ENCODE data around the gene ZNF516. TPM values are rescaled to one million over a fixed set of nuclear protein-coding genes. Genes with fewer than 3 reads are reported as not detected.
A peak's percentile ranks its signal among the peaks of the same experiment; 100 is the strongest.

The ZNF516 gene
- total and polyA plus RNA-seq, 2 experiments from 2014 or later = 17.8 to 29.4 TPM

GRCh38 chr18:76528477-76529432, 33.7 kb upstream of the ZNF516 start:
- Histone ChIP-seq H3K4me2 (ENCODE audit: unreplicated experiment) (peak overlapping the region; percentile 95), H4K20me1 (ENCODE audit: insufficient read depth) (no peaks in the 10 kb centered on the region), H3K9me3 (ENCODE audit: low read depth) (no peaks in the 10 kb centered on the region), H3K36me3 (ENCODE audit: low read depth) (no peaks in the 10 kb centered on the region), H2AFZ (peak overlapping the region; percentile 92), H3K9me2 (ENCODE audit: insufficient read depth) (no peaks in the 10 kb centered on the region), H3F3A (ENCODE audit: insufficient read depth) (0 out of 2 replicates have a peak, but pooled peaks cover 3% of the 10 kb centered on the region), H3K27me3 (replicated peaks; ENCODE audit: insufficient read depth) (no peaks in the 10 kb centered on the region), H3K9ac (peak overlapping the region; percentile 69), H3K27ac (peak overlapping the region; percentile 46), H3K79me2 (ENCODE audit: insufficient read depth) (no peaks in the 10 kb centered on the region), H3K4me1 (ENCODE audit: insufficient read depth) (peaks cover 15% of the 10 kb centered on the region), H3K4me3 (peak overlapping the region; percentile 77)
- DNase-seq = peak; percentile 70
- in situ Hi-C loops (cut with MboI) = no loop called here
- no peak for TF ChIP-seq EZH2 (IDR thresholded peaks at IDR 0.05; ENCODE audit: insufficient read depth, poor library complexity, severe bottlenecking)
- TF ChIP-seq EZH2phosphoT487 (IDR thresholded peaks at IDR 0.05; ENCODE audit: insufficient read depth, low read depth) = no peak
- WGBS, 2 experiments (ENCODE audit: low coverage in 1 of 2, low lambda C conversion rate in 2 of 2, missing lambda C conversion rate in 2 of 2) = 2 to 5% methylated on average over 28 of the region's 28 CpGs

DNA sequence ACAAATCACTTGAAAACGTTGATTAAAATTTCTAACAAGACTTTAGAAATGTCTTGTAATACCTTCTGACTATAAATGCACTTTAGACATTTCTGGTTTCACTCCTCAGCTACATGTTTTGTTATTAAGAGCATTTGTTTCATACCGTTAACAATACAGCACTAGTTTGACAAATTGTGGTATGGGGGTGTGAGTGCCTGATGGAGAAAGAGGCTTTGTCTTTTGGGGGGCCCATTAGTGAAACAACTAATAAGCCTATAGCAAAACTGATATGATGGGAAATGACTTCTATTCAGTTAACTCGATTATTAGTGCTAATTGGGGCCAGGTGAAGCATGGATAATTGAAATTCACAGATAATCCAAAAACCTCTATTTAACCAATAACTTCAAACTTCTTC, 30.9 kb upstream of the ZNF516 start:
- Histone ChIP-seq H3K27ac (no peak overlapping the region), H3K9me3 (ENCODE audit: low read depth) (no peaks in the 10 kb centered on the region), H3K36me3 (ENCODE audit: low read depth) (no peaks in the 10 kb centered on the region), H4K20me1 (ENCODE audit: insufficient read depth) (no peaks in the 10 kb centered on the region), H3K9me2 (ENCODE audit: insufficient read depth) (no peaks in the 10 kb centered on the region), H3K27me3 (replicated peaks; ENCODE audit: insufficient read depth) (no peaks in the 10 kb centered on the region), H3F3A (ENCODE audit: insufficient read depth) (no peaks in the 10 kb centered on the region), H3K4me1 (ENCODE audit: insufficient read depth) (peaks cover 15% of the 10 kb centered on the region), H3K9ac (peak overlapping the region; percentile 91), H2AFZ (peak overlapping the region; percentile 97), H3K4me3 (peak overlapping the region; percentile 86; the same call in 1 of the 2 replicates), H3K79me2 (ENCODE audit: insufficient read depth) (no peaks in the 10 kb centered on the region), H3K4me2 (ENCODE audit: unreplicated experiment) (peak overlapping the region; percentile 92)
- DNase-seq = no peak
- 65 to 66% methylated on average over 3 of the region's 3 CpGs for WGBS, 2 experiments (ENCODE audit: low coverage in 1 of 2, low lambda C conversion rate in 2 of 2, missing lambda C conversion rate in 2 of 2)
- in situ Hi-C loops (cut with MboI) = no loop called here
- no peak for TF ChIP-seq EZH2phosphoT487 (IDR thresholded peaks at IDR 0.05; ENCODE audit: insufficient read depth, low read depth)
- no peak for TF ChIP-seq EZH2 (IDR thresholded peaks at IDR 0.05; ENCODE audit: insufficient read depth, poor library complexity, severe bottlenecking)

DNA sequence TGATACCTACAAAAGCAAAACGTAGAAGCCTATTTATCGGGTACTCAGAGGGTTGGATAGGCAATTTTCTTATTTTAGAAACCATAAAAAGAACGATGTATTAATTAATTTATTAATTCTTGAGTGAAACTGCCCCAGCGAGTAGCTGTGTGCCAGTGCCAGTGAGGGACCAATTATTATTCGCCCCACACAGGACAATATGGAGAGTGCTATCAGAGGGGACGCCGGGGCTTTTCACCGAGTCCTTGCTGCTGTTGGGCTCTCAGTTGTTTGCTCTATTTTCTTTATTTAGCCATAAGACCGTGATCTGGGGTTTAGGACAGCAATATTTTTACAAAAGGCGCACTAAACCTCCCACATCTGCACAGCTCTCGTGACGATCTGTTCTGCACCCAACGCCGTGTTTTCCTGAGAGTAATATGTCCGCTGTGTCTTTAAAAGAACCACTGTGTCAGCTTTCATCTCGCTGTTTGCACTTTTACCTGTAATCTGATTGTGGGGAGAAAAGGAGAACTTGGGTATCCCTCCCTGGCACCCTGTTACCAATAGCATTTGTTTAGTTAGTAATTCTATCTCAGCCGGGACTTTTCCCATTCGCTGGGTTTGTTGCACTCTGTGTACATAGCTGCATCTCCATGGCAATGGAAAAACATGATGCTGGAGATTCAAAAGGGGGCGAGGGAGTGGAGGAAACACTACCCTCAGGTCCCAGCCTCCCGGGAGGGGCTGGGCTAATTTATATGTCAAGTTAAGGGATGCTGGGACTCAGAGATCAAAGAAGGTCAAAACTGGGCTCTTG, 30.1 kb upstream of the ZNF516 start:
- peak overlapping the region; percentile 86 for H3K4me3 ChIP-seq
- H3K9me3 ChIP-seq (ENCODE audit: low read depth) = no peaks in the 10 kb centered on the region
- no peaks in the 10 kb centered on the region for H3K36me3 ChIP-seq (ENCODE audit: low read depth)
- peak overlapping the region; percentile 54 for H3K27ac ChIP-seq
- H3K4me2 ChIP-seq (ENCODE audit: unreplicated experiment) = peak overlapping the region; percentile 92
- H3K79me2 ChIP-seq (ENCODE audit: insufficient read depth) = no peaks in the 10 kb centered on the region
- peak; percentile 89 for DNase-seq
- peak overlapping the region; percentile 91 for H3K9ac ChIP-seq
- TF ChIP-seq EZH2phosphoT487 (IDR thresholded peaks at IDR 0.05; ENCODE audit: insufficient read depth, low read depth) = no peak
- TF ChIP-seq EZH2 (IDR thresholded peaks at IDR 0.05; ENCODE audit: insufficient read depth, poor library complexity, severe bottlenecking) = no peak
- no peaks in the 10 kb centered on the region for H4K20me1 ChIP-seq (ENCODE audit: insufficient read depth)
- H3K27me3 ChIP-seq (replicated peaks; ENCODE audit: insufficient read depth) = no peaks in the 10 kb centered on the region
- in situ Hi-C loops (cut with MboI) = no loop called here
- peak overlapping the region; percentile 97 for H2AFZ ChIP-seq
- H3K9me2 ChIP-seq (ENCODE audit: insufficient read depth) = no peaks in the 10 kb centered on the region
- H3K4me1 ChIP-seq (ENCODE audit: insufficient read depth) = peaks cover 15% of the 10 kb centered on the region
- no peaks in the 10 kb centered on the region for H3F3A ChIP-seq (ENCODE audit: insufficient read depth)
- WGBS, 2 experiments (ENCODE audit: low coverage in 1 of 2, low lambda C conversion rate in 2 of 2, missing lambda C conversion rate in 2 of 2) = 4 to 5% methylated on average over 20 of the region's 20 CpGs

DNA sequence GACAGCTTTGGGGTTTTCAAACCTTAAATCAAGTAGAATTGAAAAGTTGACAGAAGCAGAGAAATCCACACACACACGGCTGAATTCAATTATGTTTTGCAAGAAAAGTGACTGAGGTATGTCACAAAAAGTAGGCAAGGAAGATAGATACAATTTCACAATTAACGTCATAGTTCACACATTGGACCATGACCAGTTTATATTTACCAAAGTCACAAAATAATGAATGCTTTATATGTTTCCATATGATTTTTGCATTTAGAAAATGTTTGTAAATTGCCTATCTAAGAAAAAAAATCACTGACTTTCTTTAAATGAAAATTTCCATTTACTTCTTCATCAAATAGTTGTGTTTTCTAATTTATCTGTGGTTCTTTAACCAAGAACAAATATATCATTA, 29.4 kb upstream of the ZNF516 start:
- Histone ChIP-seq H3K27ac (no peak overlapping the region), H3K4me1 (ENCODE audit: insufficient read depth) (peaks cover 15% of the 10 kb centered on the region), H3K27me3 (replicated peaks; ENCODE audit: insufficient read depth) (no peaks in the 10 kb centered on the region), H3K4me2 (ENCODE audit: unreplicated experiment) (peak overlapping the region; percentile 92), H3K79me2 (ENCODE audit: insufficient read depth) (no peaks in the 10 kb centered on the region), H3K9me2 (ENCODE audit: insufficient read depth) (no peaks in the 10 kb centered on the region), H4K20me1 (ENCODE audit: insufficient read depth) (no peaks in the 10 kb centered on the region), H3K36me3 (ENCODE audit: low read depth) (no peaks in the 10 kb centered on the region), H3K4me3 (peak overlapping the region; percentile 86), H2AFZ (peak overlapping the region; percentile 97), H3F3A (ENCODE audit: insufficient read depth) (no peaks in the 10 kb centered on the region), H3K9ac (peak overlapping the region; percentile 91), H3K9me3 (ENCODE audit: low read depth) (no peaks in the 10 kb centered on the region)
- 61 to 69% methylated on average over 2 of the region's 2 CpGs for WGBS, 2 experiments (ENCODE audit: low coverage in 1 of 2, low lambda C conversion rate in 2 of 2, missing lambda C conversion rate in 2 of 2)
- TF ChIP-seq EZH2 (IDR thresholded peaks at IDR 0.05; ENCODE audit: insufficient read depth, poor library complexity, severe bottlenecking) (no peak), EZH2phosphoT487 (IDR thresholded peaks at IDR 0.05; ENCODE audit: insufficient read depth, low read depth) (no peak)
- no peak for DNase-seq
- in situ Hi-C loops (cut with MboI) = no loop called here

Measured in GM23248 (cell line).